ENCODE results near the gene C19orf38. TPM values are rescaled to one million over a fixed set of nuclear protein-coding genes. Genes with fewer than 3 reads are reported as not detected.

The C19orf38 gene
- polyA plus RNA-seq, 1 of the 3 experiments (the other 2 are of a cell fraction) = 0.15 TPM

GRCh38 chr19:10894911-10895213, 46.6 kb downstream of the C19orf38 start:
- Histone ChIP-seq H3K4me3 (ENCODE audit: low read depth in 2 of 2, low read length in 1 of 2) (no peak overlapping the region), H3K36me3 (replicated peaks in 1 of 2; ENCODE audit: control insufficient read depth in 1 of 2, insufficient read depth in 2 of 2, low read length in 1 of 2) (no peaks in the 10 kb centered on the region), H3K9ac (no peak overlapping the region), H3K4me2 (no peak overlapping the region), H2AFZ (ENCODE audit: low read depth) (no peak overlapping the region), H3K27ac (ENCODE audit: low read depth in 2 of 2, low read length in 1 of 2) (no peak overlapping the region), H3F3A (replicated peaks; ENCODE audit: insufficient read depth) (no peaks in the 10 kb centered on the region), H3K9me3 (no peaks in the 10 kb centered on the region), H3K27me3 (ENCODE audit: insufficient read depth) (no peaks in the 10 kb centered on the region), H3K4me1 (ENCODE audit: control insufficient read depth in 1 of 2, insufficient read depth in 2 of 2, low read depth in 1 of 2, low read length in 1 of 2) (peaks cover 0 to 35% of the 10 kb centered on the region in 2 experiments; a peak in 2 of 4 replicates), H3K79me2 (ENCODE audit: insufficient read depth) (peaks cover 81% of the 10 kb centered on the region), H3K9me2 (no peaks in the 10 kb centered on the region), H4K20me1 (ENCODE audit: insufficient read depth) (peaks cover 62% of the 10 kb centered on the region)
- no peak for DNase-seq
- TF ChIP-seq YY1 (IDR thresholded peaks at IDR 0.05; ENCODE audit: low read depth) (no peak), IRF3 (IDR thresholded peaks at IDR 0.05; ENCODE audit: low read depth, low read length) (no peak), ELF1 (IDR thresholded peaks at IDR 0.05) (no peak)
- ChIA-PET CTCF (interaction anchor here (0.7 to 1.3 kb wide), 3 partner anchors 22 to 31 kb away, joined by 3 to 4 read pairs (median 3); partner anchors contain the start of gene CARM1), POLR2A (no interaction called here)
- WGBS (ENCODE audit: low lambda C conversion rate) = 95% methylated on average over 7 of the region's 7 CpGs

- Histone ChIP-seq H3K4me2 (no peak overlapping the region), H3F3A (replicated peaks; ENCODE audit: insufficient read depth) (no peaks in the 10 kb centered on the region), H3K9ac (no peak overlapping the region), H3K9me3 (no peaks in the 10 kb centered on the region), H3K27ac (ENCODE audit: low read depth in 2 of 2, low read length in 1 of 2) (no peak overlapping the region), H3K4me1 (ENCODE audit: control insufficient read depth in 1 of 2, insufficient read depth in 2 of 2, low read depth in 1 of 2, low read length in 1 of 2) (peaks cover 0 to 35% of the 10 kb centered on the region in 2 experiments; a peak in 2 of 4 replicates), H3K36me3 (replicated peaks in 1 of 2; ENCODE audit: control insufficient read depth in 1 of 2, insufficient read depth in 2 of 2, low read length in 1 of 2) (no peaks in the 10 kb centered on the region), H3K9me2 (no peaks in the 10 kb centered on the region), H3K4me3 (ENCODE audit: low read depth in 2 of 2, low read length in 1 of 2) (no peak overlapping the region), H4K20me1 (ENCODE audit: insufficient read depth) (peaks cover 63% of the 10 kb centered on the region), H3K79me2 (ENCODE audit: insufficient read depth) (peaks cover 81% of the 10 kb centered on the region), H2AFZ (ENCODE audit: low read depth) (no peak overlapping the region), H3K27me3 (ENCODE audit: insufficient read depth) (no peaks in the 10 kb centered on the region)
- ChIA-PET CTCF (interaction anchor here (1.0 to 2.2 kb wide), 2 partner anchors 8 to 24 kb away, joined by 3 to 8 read pairs; no protein-coding TSS in a partner anchor), POLR2A (no interaction called here)
- DNase-seq = no peak
- no peak for TF ChIP-seq RAD21 (IDR thresholded peaks at IDR 0.05; ENCODE audit: low read length)
- no peak for TF ChIP-seq FOXM1 (IDR thresholded peaks at IDR 0.05; ENCODE audit: low read depth)
- no peak for TF ChIP-seq ZBTB33 (IDR thresholded peaks at IDR 0.05; ENCODE audit: borderline replicate concordance, low read depth)
- no peak for TF ChIP-seq RCOR1 (IDR thresholded peaks at IDR 0.05; ENCODE audit: low read length)
- TF ChIP-seq RFX5 (IDR thresholded peaks at IDR 0.05; ENCODE audit: low read length) = no peak
- no peak for TF ChIP-seq USF1 (IDR thresholded peaks at IDR 0.05; ENCODE audit: borderline replicate concordance, low read depth)
- no peak for TF ChIP-seq FOXJ3 (CRISPR knock-in tag; IDR thresholded peaks at IDR 0.05)
- no peak for TF ChIP-seq FOSL2 (IDR thresholded peaks at IDR 0.05; ENCODE audit: borderline replicate concordance, low read depth)
- TF ChIP-seq NRF1 (IDR thresholded peaks at IDR 0.05; ENCODE audit: low read depth, low read length) = no peak
- no peak for TF ChIP-seq EZH2phosphoT487 (IDR thresholded peaks at IDR 0.05; ENCODE audit: borderline replicate concordance, low read depth)
- WGBS (ENCODE audit: low lambda C conversion rate) = 92% methylated on average over 5 of the region's 6 CpGs
Observed at GRCh38 chr19:10895363-10895762, 47.1 kb downstream of the C19orf38 start.
